ENCODE results near the gene IGHMBP2. TPM values are rescaled to one million over a fixed set of nuclear protein-coding genes. Genes with fewer than 3 reads are reported as not detected.

IGHMBP2 gene
- total and polyA plus RNA-seq, 7 donors = 12.1 to 19.0 (median 13.6) TPM

GRCh38 chr11:68936676-68937620 lies 33.3 kb downstream of the IGHMBP2 start:
- H3K27ac ChIP-seq = no peak overlapping the region
- ATAC-seq (no peak), DNase-seq (no peak)
- WGBS, 3 donors = 87 to 93% (median 90%) methylated on average over 25 to 29 of the region's 29 CpGs
- no peaks in the 10 kb centered on the region for H3K9me3 ChIP-seq
- H3K4me3 ChIP-seq = no peak overlapping the region
- intact Hi-C loops (cut with DNase I) = no loop called here
- peaks cover 7 to 88% of the 10 kb centered on the region in 2 donors for H3K36me3 ChIP-seq (ENCODE audit: insufficient read depth in 1 of 2, low read depth in 1 of 2)
- H3K4me1 ChIP-seq = no peaks in the 10 kb centered on the region
- TF ChIP-seq CTCF (IDR thresholded peaks at IDR 0.05) = no peak
- H3K27me3 ChIP-seq (ENCODE audit: insufficient read depth in 3 of 3, low read length in 2 of 3) = no peaks in the 10 kb centered on the region

GRCh38 chr11:68938088-68938487 lies 34.4 kb downstream of the IGHMBP2 start:
- Histone ChIP-seq H3K27me3 (ENCODE audit: insufficient read depth in 3 of 3, low read length in 2 of 3) (no peaks in the 10 kb centered on the region), H3K4me1 (no peaks in the 10 kb centered on the region), H3K4me3 (no peak overlapping the region), H3K27ac (no peak overlapping the region), H3K36me3 (ENCODE audit: insufficient read depth in 1 of 2, low read depth in 1 of 2) (peaks cover 7 to 80% of the 10 kb centered on the region in 2 donors), H3K9me3 (no peaks in the 10 kb centered on the region)
- 88 to 94% (median 90%) methylated on average over 18 of the region's 18 CpGs for WGBS, 3 donors
- ATAC-seq (no peak), DNase-seq (no peak)
- TF ChIP-seq CTCF (IDR thresholded peaks at IDR 0.05) = no peak
- intact Hi-C loops (cut with DNase I) = no loop called here

GRCh38 chr11:68938816-68939582 lies 35.3 kb downstream of the IGHMBP2 start:
- no peak for TF ChIP-seq CTCF (IDR thresholded peaks at IDR 0.05)
- H3K27me3 ChIP-seq (ENCODE audit: insufficient read depth in 3 of 3, low read length in 2 of 3) = no peaks in the 10 kb centered on the region
- no peak for ATAC-seq
- H3K27ac ChIP-seq = no peak overlapping the region
- H3K36me3 ChIP-seq (ENCODE audit: insufficient read depth in 1 of 2, low read depth in 1 of 2) = peaks cover 7 to 71% of the 10 kb centered on the region in 2 donors
- intact Hi-C loops (cut with DNase I) = no loop called here
- no peaks in the 10 kb centered on the region for H3K9me3 ChIP-seq
- no peak overlapping the region for H3K4me3 ChIP-seq
- no peaks in the 10 kb centered on the region for H3K4me1 ChIP-seq
- 86 to 96% (median 89%) methylated on average over 10 to 17 of the region's 17 CpGs for WGBS, 3 donors
- no peak for DNase-seq

GRCh38 chr11:68939583-68940555 lies 36.2 kb downstream of the IGHMBP2 start:
- H3K4me1 ChIP-seq = no peaks in the 10 kb centered on the region
- ATAC-seq = no peak
- H3K9me3 ChIP-seq = no peaks in the 10 kb centered on the region
- H3K4me3 ChIP-seq = no peak overlapping the region
- H3K27me3 ChIP-seq (ENCODE audit: insufficient read depth in 3 of 3, low read length in 2 of 3) = no peaks in the 10 kb centered on the region
- no peak overlapping the region for H3K27ac ChIP-seq
- peaks cover 7 to 63% of the 10 kb centered on the region in 2 donors for H3K36me3 ChIP-seq (ENCODE audit: insufficient read depth in 1 of 2, low read depth in 1 of 2)
- WGBS, 3 donors = 83 to 85% (median 85%) methylated on average over 32 to 33 of the region's 33 CpGs
- no peak for DNase-seq
- no peak for TF ChIP-seq CTCF (IDR thresholded peaks at IDR 0.05)
- intact Hi-C loops (cut with DNase I) = no loop called here
